COLO668 (cell line): Measurements from ENCODE around the gene EEF2.
"Not testable (repeated sequence)": the region's sequence is repeated elsewhere in the genome, so short reads cannot be mapped to it uniquely, and the experiment has no call there.

Source experiments
- DNase-seq: peaks from one replicate; lab custom pipeline; 2025; ENCODE audit not compliant: unreplicated experiment; lab: John Stamatoyannopoulos, UW

Gene EEF2

DNA sequence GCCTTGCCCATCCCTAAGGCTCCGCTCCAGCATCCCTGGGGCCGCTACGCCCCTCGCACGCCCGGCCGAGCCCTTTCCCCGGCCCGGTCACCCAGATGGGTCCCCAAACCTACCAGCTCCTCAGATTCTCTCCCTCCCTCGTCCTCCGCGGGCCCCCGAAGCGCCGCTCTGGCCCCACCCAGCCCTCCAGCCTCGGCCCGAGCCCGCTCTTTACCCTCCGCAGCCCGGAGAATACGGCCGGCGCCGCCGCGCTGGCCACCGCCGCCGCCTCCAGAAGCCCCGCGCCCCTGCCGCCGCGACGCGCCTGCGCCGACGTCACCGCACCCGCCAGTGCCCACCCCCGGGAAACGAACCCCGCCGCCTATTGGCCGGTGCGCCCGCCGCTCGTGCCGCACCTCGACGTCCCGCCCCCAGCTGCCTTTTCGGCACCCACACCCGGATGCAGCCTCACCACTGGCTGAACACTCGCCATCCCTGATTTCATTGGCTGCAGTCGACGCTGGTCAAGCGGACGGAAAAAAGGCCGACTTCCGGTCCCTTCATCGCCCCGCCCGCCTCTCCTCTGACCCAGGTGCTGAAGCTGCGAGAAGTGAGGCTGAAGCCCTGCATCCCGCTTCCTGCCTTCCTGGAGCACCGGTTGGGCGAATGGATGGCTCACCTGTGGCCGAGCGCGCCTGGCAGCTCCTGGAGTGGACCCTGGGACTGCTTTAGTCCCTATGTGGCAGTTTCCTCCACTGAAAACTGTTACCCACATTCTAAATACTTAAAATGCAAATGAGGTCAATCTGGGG is 14.3 kb downstream of the EEF2 start, which contains the start of gene DAPK3:
TSS of gene DAPK3 (minus strand) at position 292 of the 791 bp plus-strand sequence. CDS start 1,364 bp downstream, outside the sequence.
- peak; percentile 97 for DNase-seq

DNA sequence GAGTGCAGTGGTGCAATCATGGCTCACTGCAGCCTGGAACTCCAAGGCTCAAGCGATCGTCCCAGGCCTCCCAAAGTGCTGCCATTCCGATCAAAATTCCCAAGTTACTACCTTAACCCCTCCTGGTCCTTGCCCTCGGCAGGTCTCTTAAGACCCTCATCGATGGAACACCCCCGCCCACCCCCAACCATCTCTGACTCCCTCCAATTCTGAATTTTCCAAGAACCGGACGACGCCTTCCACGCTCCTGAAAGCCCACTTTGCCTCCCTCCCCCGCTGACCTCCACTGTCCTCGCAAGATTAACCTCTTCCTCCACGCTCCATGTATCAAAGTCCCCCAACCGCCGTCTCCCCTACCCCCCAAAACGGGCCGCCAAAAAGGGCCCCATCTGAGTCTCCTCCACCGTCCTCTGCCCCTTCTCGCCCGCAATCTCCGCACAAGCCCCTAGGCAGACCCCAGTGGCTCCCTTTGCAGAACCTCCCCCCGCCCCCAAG is 14.9 kb downstream of the EEF2 start:
- no peak for DNase-seq

DNA sequence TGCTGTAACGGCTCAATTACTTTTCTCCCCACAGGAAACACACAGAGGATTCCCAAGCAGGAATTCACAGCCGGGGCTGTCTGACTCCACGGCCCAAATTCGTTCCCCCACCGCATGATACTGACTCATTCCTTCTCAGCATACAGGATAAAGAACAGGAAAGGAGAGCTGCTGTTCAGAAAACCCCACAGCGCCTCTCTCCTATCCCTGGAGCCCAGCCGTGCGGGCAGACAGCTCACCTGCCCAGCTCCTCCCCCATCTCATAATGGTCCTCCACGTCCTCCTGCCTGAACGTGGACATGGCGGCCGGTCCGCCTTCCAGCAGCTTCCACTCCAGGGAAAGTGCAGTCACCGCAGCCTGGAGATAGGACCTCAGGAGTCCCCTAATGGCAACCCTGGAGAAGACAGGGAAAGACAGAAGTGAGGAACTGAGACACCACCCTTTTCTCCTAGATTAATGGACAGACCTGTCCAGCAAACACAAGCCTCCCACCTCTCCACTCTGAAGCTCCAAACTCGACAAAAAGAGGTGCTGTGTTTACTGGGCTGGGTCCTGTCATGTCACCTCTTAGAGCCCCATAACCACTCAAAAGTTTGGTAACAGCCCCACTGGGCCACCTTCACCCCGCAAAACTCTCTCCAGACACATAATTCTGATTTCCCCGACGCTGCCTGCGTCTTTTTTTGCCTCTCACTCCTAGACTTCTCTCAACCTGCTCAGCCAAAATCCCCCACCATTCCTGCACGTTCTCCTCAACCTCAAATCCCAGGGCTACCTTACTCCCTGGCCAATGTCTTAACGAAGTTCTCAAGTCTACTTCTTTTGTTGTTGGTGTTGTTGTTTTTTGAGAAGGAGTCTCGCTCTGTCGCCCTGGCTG is 15.6 kb downstream of the EEF2 start:
- peak; percentile 63 for DNase-seq

DNA sequence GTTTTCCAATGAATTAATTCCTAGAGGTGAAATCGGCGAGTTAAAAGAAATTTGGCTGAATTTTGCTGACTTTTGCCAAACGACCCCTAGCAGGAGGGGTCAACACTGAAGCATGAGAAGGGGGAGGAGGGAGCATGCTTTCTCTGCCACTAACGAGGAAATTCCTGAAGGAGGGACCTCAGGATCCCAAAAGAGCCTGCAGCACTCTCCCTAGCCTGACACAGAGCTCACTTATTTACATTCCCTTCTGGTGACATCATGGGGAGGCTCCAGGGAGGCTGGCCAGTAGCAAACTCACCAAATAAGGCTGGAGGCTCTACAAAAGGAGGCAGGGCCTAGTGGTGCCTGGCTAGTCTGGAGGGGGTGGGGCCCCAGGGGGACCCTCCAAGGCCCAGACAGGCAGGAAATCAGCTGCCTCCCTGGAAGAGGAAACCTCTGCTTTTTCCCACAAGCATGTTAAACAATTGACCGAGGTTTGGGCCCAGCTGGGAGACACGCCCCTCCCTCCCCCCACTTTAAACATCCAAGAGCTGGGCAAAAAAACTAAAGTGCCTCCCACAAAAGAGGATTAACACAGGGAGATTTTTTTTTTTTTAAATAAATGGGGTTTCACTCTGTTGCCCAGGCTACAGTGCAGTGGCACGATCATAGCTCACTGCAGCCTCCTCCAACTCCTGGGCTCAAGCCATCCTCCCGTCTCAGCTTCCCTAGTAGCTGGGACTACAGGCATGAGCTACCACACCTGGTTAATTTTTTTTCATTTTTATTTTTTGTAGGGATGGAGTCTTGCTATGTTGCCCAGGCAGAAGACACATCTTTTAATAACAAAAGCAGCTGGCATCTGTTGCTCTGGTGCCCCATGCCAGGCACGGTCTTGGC is 16.5 kb downstream of the EEF2 start:
- DNase-seq: peak; percentile 78

DNA sequence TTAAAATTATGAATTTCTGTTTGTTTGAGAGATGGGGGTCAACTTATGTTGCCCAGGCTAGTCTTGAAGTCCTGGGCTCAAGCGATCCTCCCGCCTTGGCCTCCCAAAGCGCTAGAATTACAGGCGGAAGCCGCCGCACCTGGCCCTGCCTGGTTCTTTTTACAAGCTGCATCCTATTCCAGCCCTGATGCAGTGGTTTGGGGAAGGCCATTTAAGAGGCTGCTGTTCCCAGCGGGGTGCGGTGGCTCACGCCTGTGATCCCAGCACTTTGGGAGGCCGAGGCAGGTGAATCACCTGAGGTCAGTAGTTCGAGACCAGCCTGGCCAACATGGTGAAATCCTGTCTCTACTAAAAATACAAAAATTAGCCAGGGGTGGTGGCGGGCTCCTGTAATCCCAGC is 17.3 kb downstream of the EEF2 start:
- DNase-seq: not testable (repeated sequence)

DNA sequence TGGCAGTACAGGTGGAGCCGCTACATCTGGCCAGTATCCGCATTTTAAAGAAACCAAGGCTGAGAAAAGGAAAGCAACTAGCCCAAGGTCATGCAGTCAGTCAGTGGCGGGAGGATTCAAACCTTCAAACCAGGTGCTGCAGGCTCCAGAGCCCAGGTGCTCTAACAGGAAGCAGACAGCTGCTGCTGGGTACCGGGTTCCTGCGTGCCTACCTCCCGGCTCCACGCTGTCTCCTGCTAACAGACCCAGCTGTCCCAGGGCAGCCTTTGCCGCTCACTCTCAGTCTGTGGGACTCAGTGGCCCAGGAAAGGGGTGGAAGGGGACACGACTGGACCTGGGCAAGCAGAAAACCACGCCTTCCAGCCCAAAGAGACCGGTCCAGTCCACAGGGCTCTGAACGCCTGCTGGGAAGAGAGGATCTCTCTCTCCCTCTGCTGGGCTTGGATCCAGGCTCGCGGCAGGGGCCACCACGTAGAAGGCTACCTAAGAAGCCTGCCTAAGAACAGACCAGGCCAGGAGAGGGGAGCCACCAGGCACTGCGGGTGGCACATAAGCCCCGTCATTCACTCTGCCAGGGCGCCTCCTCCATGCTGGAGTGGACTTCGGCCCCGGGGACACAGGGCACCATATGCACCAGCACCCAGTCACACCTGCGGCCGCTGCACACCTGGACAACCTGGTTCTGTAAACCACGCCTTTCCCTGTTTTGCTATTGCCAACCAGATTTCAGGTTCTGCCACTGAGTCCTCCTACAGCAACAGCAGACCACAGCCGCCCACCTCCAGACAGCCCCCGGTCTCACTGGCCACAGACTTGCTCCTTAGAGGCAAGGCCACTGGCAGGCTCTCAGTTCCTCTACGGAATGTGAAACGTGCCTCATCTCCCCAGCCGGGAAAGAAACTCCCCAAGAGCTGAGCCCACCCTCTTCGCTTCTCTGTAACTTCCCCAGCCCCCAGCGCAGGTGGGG is 18.9 kb downstream of the EEF2 start:
- peak; percentile 93 for DNase-seq

DNA sequence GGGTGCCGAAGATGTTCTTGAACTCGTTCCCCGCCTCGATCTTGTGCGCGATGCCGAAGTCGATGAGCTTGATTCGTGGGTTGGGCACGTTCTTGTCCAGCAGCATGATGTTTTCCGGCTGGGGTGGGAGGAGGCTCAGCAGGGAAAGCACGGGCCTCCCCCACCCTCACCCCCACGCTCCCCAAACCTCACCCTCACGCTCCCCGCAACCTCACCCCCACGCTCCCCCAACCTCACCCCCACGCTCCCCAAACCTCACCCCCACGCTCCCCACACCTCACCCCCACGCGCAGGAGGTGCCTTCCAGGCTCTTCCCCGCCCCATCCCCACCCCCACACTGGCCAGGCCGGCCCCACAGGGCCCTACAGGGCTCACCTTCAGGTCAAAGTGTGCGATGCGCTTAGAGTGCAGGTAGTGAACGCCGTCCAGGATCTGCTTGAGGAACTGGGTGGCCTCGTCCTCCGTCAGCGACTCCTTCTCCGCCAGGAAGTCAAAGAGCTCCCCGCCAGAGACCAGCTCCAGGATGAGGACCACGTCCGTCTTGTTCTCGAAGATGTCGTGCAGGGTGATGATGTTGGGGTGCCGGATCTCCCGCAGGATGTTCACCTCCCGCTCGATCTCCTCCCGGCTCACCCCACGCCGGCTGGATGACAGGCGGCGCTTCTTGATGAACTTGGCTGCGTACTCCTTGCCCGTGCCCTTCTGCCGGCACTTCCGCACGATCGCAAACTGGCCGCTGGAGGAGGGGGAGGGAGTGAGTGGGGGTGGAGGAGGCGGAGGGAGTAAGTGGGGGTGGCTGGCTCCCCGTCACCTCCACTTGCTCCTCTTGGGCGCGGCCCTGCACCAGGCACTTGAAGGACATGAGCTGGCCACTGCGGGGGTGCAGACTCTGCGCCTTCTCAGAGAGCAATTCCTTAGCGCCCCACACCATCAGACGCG is 20.7 kb downstream of the EEF2 start:
- no peak for DNase-seq

GRCh38 chr19:3963458-3964255 is 21.6 kb downstream of the EEF2 start:
- DNase-seq: no peak

GRCh38 chr19:3961007-3961406 is 24.3 kb downstream of the EEF2 start:
- DNase-seq: no peak

DNA sequence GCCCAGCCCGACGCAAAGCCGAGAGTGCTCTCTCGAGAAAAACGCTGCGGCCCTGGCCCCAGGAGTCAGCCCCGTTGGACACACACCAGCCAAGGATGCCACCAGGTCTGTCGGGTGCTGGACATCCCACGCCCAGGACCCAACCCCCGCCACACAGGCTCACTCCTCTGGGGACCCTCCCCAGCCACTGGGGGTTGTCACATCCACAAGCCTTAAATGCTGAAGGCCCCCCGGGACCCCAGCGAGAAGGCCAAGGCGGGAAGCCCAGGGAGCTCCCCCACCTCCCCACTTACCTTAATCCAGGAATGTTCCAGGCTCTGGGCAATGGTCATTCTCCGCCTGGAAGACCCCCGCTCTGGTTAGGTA is 25.5 kb downstream of the EEF2 start:
- no peak for DNase-seq

DNA sequence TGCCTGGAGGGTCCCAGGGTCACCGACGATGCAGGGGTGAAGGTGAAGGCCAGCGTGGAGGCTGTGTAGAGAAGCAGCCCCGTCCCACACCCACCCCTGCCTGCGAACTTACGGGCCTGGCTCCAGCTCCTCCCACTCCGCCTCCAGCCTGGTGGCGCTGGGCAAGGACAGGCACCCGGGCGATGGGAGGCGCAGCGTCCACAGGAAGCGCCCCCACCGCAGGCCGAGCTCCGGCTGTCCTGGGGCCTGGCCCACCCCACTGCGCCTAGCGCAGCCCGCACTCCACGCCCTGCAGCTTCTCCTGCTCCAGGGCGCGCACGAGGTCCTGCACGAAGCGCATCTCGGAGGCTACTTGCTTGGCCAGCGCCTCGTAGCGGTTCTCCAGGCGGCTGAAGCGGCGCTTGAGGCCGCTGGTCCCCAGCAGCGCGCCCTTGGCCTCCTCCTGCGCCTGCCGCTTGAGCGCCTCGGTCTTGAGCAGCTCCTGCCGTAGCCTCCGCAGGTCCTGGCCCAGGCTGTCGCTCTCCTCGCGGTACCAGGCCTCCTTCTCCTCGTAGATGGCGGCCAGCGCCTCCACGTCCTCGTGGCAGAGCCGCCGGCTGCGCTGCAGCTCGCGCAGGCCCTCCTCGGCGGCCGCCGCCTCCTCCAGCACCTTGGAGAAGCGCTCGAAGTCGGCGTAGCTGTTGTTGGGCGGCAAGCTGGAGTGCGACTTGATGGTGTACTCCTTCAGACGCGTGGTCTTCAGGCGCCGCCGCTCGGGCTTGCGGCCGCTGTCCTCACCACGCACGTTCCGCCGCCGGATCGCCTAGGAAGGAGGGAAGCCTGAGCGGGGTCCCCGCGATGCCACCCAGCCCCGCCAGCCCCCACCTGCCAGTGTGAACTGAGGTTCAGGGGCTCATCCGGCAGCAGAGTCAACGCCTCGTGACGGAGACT is 26.2 kb downstream of the EEF2 start:
- DNase-seq: no peak

DNA sequence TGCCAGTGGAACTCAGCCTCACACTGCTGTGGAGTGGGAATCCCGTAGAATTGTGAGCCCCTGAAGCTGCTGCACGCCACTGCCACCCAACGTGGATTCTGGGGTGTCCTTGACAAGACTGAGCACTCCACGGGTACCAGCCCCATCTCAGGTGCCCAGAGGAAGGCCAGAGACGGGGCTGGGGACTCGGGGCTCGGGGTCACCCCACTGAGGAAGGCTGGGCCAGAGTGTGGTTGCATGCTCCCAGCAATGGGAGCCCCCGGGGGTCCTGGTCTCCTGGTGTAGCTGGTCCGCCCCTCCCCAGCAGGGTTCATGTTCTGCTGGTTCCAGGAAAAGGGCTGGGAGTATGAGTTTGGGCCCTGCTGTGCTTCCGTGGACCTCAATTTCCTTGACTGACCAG is 29.6 kb downstream of the EEF2 start:
- no peak for DNase-seq

- not testable (repeated sequence) for DNase-seq
Observed at GRCh38 chr19:3955276-3955675, 30.0 kb downstream of the EEF2 start.

GRCh38 chr19:3954107-3954506 is 31.2 kb downstream of the EEF2 start:
- no peak for DNase-seq

DNA sequence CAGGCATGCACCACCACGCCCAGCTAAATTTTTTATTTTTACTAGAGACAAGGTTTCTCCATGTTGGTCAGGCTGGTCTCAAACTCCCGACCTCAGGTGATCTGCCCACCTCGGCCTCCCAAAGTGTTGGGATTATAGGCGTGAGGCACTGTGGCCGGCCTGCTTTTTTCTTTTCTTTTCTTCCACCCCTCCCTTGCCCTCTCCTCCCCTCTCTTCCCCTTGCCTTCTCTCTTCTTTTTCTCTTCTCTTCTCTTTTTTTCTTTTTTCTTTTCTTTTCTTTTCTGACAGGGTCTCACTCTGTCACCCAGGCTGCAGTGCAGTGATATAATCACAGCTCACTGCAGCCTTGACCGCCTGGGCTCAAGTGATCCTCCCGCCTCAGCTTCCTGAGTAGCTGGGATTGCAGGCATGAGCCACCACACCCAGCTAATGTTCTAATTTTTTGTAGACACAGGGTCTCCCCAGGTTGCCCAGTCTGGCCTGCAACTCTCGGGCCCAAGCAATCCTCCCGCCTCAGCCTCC is 32.4 kb downstream of the EEF2 start:
- DNase-seq: not testable (repeated sequence)
